HepG2 (cell line): ENCODE data around the gene BAIAP3. TPM values are rescaled to one million over a fixed set of nuclear protein-coding genes. Genes with fewer than 3 reads are reported as not detected.

Experiments
- ATAC-seq: fragments of 200-7000 bp; cut with Tn5 transposase; 3 replicates; pipeline ENCODE4 v1.9.1; 2020; ENCODE audit warnings: mild to moderate bottlenecking, moderate library complexity
- BruUV-seq: library from RNA; stranded (reverse); fragments of 400-500 nt; replicated peaks from 2 replicates; lab custom pipeline; 2021; lab: Mats Ljungman, UMichigan
- CTCF ChIA-PET: fragments of 300-600 bp; formaldehyde crosslinking; extraction: SDS; loops from one replicate; lab custom pipeline; 2021; ENCODE audit warnings: low total read pairs, inconsistent platforms, low intra/inter-chr PET ratio; lab: Yijun Ruan, JAX
- POLR2A ChIA-PET: fragments of 350-600 bp; sonication (Branson Sonifier 250); formaldehyde crosslinking; loops from one replicate; lab custom pipeline; 2020; ENCODE audit warnings: antibody characterized with exemption, inconsistent platforms; lab: Yijun Ruan, JAX
- DNase-seq: peaks from one replicate; pipeline ENCODE4 v3.0.0-alpha.2; 2015; ENCODE audit warnings: low spot score
- FAIRE-seq: peaks from 3 replicates; lab custom pipeline; 2011; peaks lifted over from hg19 to GRCh38; lab: Jason Lieb, UNC
- H2AFZ ChIP-seq: one replicate; pipeline ENCODE4 v1.6.1; 2011; ENCODE audit warnings: low read length, inconsistent platforms
- H3K27ac ChIP-seq: fragments of 300-600 bp; 3 replicates; pipeline ENCODE4 v1.8.0; 2011; ENCODE audit warnings: mixed run types, mild to moderate bottlenecking, mixed read lengths, low read length, inconsistent platforms; ENCODE audit not compliant: insufficient read depth; ENCODE audit errors: extremely low read length
- H3K27me3 ChIP-seq, 2 experiments: fragments of 200-600 bp in 1 of 2; 2 replicates in 1 of 2; 3 replicates in 1 of 2; pipeline versions ENCODE4 v1.6.0 to v1.8.0; 2011; ENCODE audit warnings: low read length in 2 of 2, mild to moderate bottlenecking in 2 of 2, moderate library complexity in 2 of 2, inconsistent platforms in 1 of 2; ENCODE audit not compliant: insufficient read depth in 2 of 2, control insufficient read depth in 1 of 2
- H3K36me3 ChIP-seq, 2 experiments: fragments of 200-600 bp in 1 of 2; replicated peaks in 1 of 2; 2 replicates in 1 of 2; 3 replicates in 1 of 2; pipeline versions ENCODE4 v1.5.1 to v1.8.0; 2011; ENCODE audit warnings: low read length in 2 of 2, inconsistent platforms in 1 of 2; ENCODE audit not compliant: insufficient read depth in 2 of 2, control insufficient read depth in 1 of 2
- H3K4me1 ChIP-seq: 2 replicates; pipeline ENCODE4 v1.5.1; 2012; ENCODE audit warnings: low read length, inconsistent platforms; ENCODE audit not compliant: insufficient read depth
- H3K4me2 ChIP-seq: 2 replicates; pipeline ENCODE4 v1.6.0; 2011; ENCODE audit warnings: low read depth, low read length, inconsistent platforms
- H3K4me3 ChIP-seq, 3 experiments: fragments of 200-600 bp in 1 of 3; sonication (generic), shearing (Covaris generic) in 1 of 3; replicated peaks in 1 of 3; 2 replicates each; pipeline ENCODE4 v1.5.1; 2011 to 2016; ENCODE audit warnings: low read length in 3 of 3, inconsistent platforms in 2 of 3, low read depth in 2 of 3, mild to moderate bottlenecking in 2 of 3, control low read depth in 1 of 3, mixed read lengths in 1 of 3; ENCODE audit not compliant: insufficient read depth in 1 of 3
- H3K79me2 ChIP-seq: one replicate; pipeline ENCODE4 v1.6.1; 2011; ENCODE audit warnings: low read length, inconsistent platforms; ENCODE audit not compliant: insufficient read depth
- H3K9ac ChIP-seq: 2 replicates; pipeline ENCODE4 v1.6.0; 2011; ENCODE audit warnings: mild to moderate bottlenecking, low read depth, low read length, inconsistent platforms; ENCODE audit not compliant: insufficient read depth
- H3K9me3 ChIP-seq: 2 replicates; pipeline ENCODE4 v1.5.1; 2012; ENCODE audit warnings: mild to moderate bottlenecking, low read length
- H4K20me1 ChIP-seq: 2 replicates; pipeline ENCODE4 v1.6.0; 2011; ENCODE audit warnings: inconsistent platforms, mild to moderate bottlenecking, low read length, moderate library complexity; ENCODE audit not compliant: insufficient read depth
- CCAR2 ChIP-seq: fragments of 200-400 bp; formaldehyde crosslinking; optimal IDR thresholded peaks from 2 replicates; pipeline ENCODE3; 2018; ENCODE audit warnings: low read depth, mild to moderate bottlenecking, low read length, moderate library complexity
- MAZ ChIP-seq, 2 experiments: sonication (generic) in 1 of 2; formaldehyde crosslinking in 1 of 2; IDR thresholded peaks; 2 replicates each; pipeline versions ENCODE4 v1.5.0 to v1.6.1; 2012 to 2020; ENCODE audit warnings: low read depth in 2 of 2, mild to moderate bottlenecking in 2 of 2, borderline replicate concordance in 1 of 2, improper control_type of control experiment in 1 of 2, low read length in 1 of 2, missing genetic modification reagents in 1 of 2, moderate library complexity in 1 of 2
- SCMH1 ChIP-seq: sonication (generic); formaldehyde crosslinking; IDR thresholded peaks from 2 replicates; pipeline ENCODE4 v1.9.0; 2021; ENCODE audit warnings: missing genetic modification reagents, mild to moderate bottlenecking, borderline replicate concordance
- ZNF292 ChIP-seq: sonication (generic); formaldehyde crosslinking; IDR thresholded peaks from 2 replicates; pipeline ENCODE4 v1.8.1; 2022; ENCODE audit warnings: mild to moderate bottlenecking, low read depth, missing genetic modification reagents, borderline replicate concordance
- ZNF317 ChIP-seq: sonication (generic); formaldehyde crosslinking; IDR thresholded peaks from 2 replicates; pipeline ENCODE4 v1.5.0; 2020; ENCODE audit warnings: mild to moderate bottlenecking, missing genetic modification reagents
- ZSCAN12 ChIP-seq: sonication (generic); formaldehyde crosslinking; IDR thresholded peaks from 2 replicates; pipeline ENCODE4 v1.9.0; 2021; ENCODE audit warnings: mild to moderate bottlenecking, missing genetic modification reagents
- WGBS: methylation state at CpG from one replicate; pipeline ENCODE4 v1.1.6; 2017; ENCODE audit warnings: low lambda C conversion rate; 5-methylcytosine and 5-hydroxymethylcytosine counted together
- in situ Hi-C: cut with HindIII; loops from 2 replicates; pipeline ENCODE4 v1.10.0; 2017; ENCODE audit warnings: low pct_unique_long_range_greater_than_20kb; ENCODE audit not compliant: extremely low pct_ligation_motif_present
- intact Hi-C: fragments of 100-400 bp; cut with micrococcal nuclease; formaldehyde crosslinking; loops from one replicate; pipeline ENCODE4 v1.10.0; 2022; ENCODE audit not compliant: unreplicated experiment
- polyA plus RNA-seq, 8 experiments: library from polyadenylated mRNA; depleted of rRNA in 3 of 8; stranded (reverse) in 7 of 8; unstranded in 1 of 8; fragments of >200 nt; fragmentation: Illumina TruSeq in 4 of 8; extraction: Trizol in 4 of 8; gene quantifications; 2 replicates each; pipeline versions ENCODE4 v1.2.1 to v1.2.3, GENCODE V29; 2011 to 2016; ENCODE audit warnings: low read depth in 4 of 8, missing spikeins in 1 of 8, mixed read lengths in 1 of 8; ENCODE audit not compliant: insufficient read depth in 1 of 8
- total RNA-seq, 5 experiments: library from RNA; depleted of rRNA; stranded (reverse); fragments of >200 nt; fragmentation: Illumina TruSeq; extraction: Trizol; gene quantifications; 2 replicates each; pipeline ENCODE4 v1.2.3, GENCODE V29; 2016; ENCODE audit warnings: low read depth in 1 of 5
- TF ChIP-seq, protein P1 (sequence below): sonication (generic); formaldehyde crosslinking; IDR thresholded peaks from 2 replicates; pipeline ENCODE4 v1.9.0; 2021; ENCODE audit warnings: missing genetic modification reagents, borderline replicate concordance
- TF ChIP-seq, protein P2 (sequence below): sonication (generic); formaldehyde crosslinking; IDR thresholded peaks from 2 replicates; pipeline ENCODE4 v1.9.0; 2022; ENCODE audit warnings: low read depth, missing genetic modification reagents
- TF ChIP-seq, protein P3 (sequence below): sonication (generic); formaldehyde crosslinking; IDR thresholded peaks from 2 replicates; pipeline ENCODE4 v1.4.0; 2020; ENCODE audit warnings: missing genetic modification reagents

BAIAP3 gene
- total and polyA plus RNA-seq, 2 of the 13 experiments (the other 11 are each of a cell fraction or from before 2014, with no cell fraction given) = 3.2 to 5.7 TPM

DNA sequence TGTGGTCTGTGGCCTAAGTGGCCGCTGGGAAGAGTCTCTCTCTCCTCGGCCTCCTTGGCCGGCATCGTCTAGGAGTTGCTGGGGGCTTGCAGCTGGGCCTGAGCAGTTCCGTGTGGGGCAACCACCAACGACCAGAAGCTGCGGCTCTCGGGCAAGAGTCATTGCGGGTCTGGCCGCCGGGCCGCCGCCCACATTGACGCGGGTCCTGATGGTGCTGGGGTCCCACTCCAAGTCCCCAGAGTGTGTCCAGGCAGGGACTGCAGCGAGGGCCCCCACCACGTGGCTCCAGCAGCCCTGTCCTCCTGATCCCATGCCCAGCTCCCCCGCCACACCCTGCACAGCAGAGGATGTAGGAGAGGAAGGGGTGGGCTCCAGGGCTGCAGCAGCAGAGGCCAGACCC, 50.1 kb downstream of the BAIAP3 start:
- no peak overlapping the region for H2AFZ ChIP-seq
- H3K36me3 ChIP-seq = peaks cover 0 to 5% of the 10 kb centered on the region in 2 experiments; a peak in 2 of 5 replicates
- no peak for ATAC-seq
- no peaks in the 10 kb centered on the region for H3K9me3 ChIP-seq
- in situ Hi-C loops = no loop called here
- intact Hi-C loops = no loop called here
- peaks cover 3% of the 10 kb centered on the region for H4K20me1 ChIP-seq
- no peak for DNase-seq
- H3K4me3 ChIP-seq = no peak overlapping the region
- peaks cover 3% of the 10 kb centered on the region for H3K79me2 ChIP-seq
- TF ChIP-seq ZNF292 (no peak), CCAR2 (no peak), ZNF317 (CRISPR knock-in tag) (no peak), ZSCAN12 (CRISPR knock-in tag) (no peak), SCMH1 (CRISPR knock-in tag) (no peak), MAZ (IDR thresholded peaks at IDR 0.05; ENCODE audit: borderline replicate concordance, low read depth, low read length) (no peak), MAZ (CRISPR knock-in tag; IDR thresholded peaks at IDR 0.05; ENCODE audit: low read depth) (no peak)
- TF ChIP-seq, protein P1, sequence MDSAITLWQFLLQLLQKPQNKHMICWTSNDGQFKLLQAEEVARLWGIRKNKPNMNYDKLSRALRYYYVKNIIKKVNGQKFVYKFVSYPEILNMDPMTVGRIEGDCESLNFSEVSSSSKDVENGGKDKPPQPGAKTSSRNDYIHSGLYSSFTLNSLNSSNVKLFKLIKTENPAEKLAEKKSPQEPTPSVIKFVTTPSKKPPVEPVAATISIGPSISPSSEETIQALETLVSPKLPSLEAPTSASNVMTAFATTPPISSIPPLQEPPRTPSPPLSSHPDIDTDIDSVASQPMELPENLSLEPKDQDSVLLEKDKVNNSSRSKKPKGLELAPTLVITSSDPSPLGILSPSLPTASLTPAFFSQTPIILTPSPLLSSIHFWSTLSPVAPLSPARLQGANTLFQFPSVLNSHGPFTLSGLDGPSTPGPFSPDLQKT = no peak
- TF ChIP-seq, protein P2, sequence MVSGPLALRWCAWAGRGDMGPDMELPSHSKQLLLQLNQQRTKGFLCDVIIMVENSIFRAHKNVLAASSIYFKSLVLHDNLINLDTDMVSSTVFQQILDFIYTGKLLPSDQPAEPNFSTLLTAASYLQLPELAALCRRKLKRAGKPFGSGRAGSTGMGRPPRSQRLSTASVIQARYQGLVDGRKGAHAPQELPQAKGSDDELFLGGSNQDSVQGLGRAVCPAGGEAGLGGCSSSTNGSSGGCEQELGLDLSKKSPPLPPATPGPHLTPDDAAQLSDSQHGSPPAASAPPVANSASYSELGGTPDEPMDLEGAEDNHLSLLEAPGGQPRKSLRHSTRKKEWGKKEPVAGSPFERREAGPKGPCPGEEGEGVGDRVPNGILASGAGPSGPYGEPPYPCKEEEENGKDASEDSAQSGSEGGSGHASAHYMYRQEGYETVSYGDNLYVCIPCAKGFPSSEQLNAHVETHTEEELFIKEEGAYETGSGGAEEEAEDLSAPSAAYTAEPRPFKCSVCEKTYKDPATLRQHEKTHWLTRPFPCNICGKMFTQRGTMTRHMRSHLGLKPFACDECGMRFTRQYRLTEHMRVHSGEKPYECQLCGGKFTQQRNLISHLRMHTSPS (CRISPR knock-in tag) = no peak
- TF ChIP-seq, protein P3, sequence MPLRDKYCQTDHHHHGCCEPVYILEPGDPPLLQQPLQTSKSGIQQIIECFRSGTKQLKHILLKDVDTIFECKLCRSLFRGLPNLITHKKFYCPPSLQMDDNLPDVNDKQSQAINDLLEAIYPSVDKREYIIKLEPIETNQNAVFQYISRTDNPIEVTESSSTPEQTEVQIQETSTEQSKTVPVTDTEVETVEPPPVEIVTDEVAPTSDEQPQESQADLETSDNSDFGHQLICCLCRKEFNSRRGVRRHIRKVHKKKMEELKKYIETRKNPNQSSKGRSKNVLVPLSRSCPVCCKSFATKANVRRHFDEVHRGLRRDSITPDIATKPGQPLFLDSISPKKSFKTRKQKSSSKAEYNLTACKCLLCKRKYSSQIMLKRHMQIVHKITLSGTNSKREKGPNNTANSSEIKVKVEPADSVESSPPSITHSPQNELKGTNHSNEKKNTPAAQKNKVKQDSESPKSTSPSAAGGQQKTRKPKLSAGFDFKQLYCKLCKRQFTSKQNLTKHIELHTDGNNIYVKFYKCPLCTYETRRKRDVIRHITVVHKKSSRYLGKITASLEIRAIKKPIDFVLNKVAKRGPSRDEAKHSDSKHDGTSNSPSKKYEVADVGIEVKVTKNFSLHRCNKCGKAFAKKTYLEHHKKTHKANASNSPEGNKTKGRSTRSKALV (CRISPR knock-in tag) = no peak
- TF ChIP-seq, all 625 proteins: peak for 0
- no peak for FAIRE-seq
- Histone ChIP-seq H3K9ac (no peak overlapping the region), H3K4me2 (no peak overlapping the region), H3K27me3 (no peaks in the 10 kb centered on the region), H3K27ac (no peak overlapping the region), H3K4me1 (peaks cover 9% of the 10 kb centered on the region)
- 95% methylated on average over 4 of the region's 18 CpGs for WGBS
- no TSS peak for BruUV-seq
- CTCF ChIA-PET = no interaction called here
- POLR2A ChIA-PET = no interaction called here
